ENCODE measurements around the gene PRPH. TPM values are rescaled to one million over a fixed set of nuclear protein-coding genes. Genes with fewer than 3 reads are reported as not detected.

Gene PRPH
- 0.82 to 1.7 TPM (median 0.91 TPM) in 5 replicates for total RNA-seq (2022; extraction: Qiagen RNA extraction; ENCODE audit: low read depth)

DNA sequence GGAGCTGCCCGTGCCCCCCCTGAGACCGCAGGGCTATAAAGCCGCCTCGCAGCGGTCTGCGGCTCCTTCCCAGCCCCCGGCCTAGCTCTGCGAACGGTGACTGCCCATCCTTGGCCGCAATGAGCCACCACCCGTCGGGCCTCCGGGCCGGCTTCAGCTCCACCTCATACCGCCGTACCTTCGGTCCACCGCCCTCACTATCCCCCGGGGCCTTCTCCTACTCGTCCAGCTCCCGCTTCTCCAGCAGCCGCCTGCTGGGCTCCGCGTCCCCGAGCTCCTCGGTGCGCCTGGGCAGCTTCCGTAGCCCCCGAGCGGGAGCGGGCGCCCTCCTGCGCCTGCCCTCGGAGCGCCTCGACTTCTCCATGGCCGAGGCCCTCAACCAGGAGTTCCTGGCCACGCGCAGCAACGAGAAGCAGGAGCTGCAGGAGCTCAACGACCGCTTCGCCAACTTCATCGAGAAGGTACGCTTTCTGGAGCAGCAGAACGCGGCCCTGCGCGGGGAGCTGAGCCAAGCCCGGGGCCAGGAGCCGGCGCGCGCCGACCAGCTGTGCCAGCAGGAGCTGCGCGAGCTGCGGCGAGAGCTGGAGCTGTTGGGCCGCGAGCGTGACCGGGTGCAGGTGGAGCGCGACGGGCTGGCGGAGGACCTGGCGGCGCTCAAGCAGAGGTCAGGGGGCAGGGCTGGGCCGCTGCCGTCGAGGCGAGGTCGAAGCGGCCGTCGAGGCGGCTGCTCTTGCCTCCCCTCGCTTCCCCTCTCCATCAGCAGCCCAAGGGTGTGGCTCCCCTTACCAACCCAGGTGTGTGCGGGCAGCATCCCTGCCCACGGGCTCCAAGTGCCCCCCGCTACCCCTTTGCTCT is at the start of gene PRPH:
Gene PRPH (plus strand): TSS at position 66 of the 855 bp plus-strand sequence. CDS start 54 bp downstream, at position 120.

DNA sequence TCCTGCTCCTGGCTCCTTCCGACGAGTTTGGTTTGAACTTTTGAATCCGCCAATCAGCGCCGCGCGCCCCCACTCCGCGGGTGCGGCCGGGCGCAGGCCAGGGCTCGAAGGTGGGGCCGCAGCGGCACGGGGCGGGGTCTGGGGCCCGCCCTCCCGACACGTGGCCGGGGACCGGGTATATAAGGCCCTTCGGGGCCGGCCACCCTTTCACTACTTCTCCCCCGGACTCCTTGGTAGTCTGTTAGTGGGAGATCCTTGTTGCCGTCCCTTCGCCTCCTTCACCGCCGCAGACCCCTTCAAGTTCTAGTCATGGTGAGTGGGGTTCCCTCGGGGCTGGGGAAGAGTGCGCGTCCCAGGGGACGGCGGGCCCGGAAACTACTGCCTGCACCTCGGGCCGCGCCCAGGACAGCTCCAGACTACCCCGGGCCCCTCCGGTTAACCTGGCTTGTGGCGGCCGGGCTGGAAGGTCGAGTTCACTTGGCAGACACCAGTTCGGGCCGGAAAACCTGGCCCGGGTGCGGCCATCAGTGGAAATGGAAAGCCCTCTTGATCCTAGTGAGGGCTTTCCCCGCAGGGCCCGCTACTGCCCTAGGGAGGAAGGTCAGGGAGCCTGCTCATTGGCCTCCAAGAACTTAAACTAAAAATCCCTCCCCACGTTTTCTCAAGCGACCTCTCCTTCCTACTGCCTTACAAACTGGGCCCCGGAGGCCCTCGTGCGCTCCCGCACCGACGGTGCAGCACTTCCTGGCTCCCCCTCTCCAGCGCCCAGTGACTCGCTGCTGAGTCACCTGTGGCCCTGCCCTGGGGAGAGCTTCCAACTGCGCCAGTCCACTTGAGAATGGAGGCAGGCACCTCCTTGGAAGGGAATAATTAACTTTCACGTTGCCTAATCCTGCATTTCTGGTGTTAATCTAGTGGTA is 29.8 kb upstream of the PRPH start, which contains the start of gene TUBA1C:
Gene TUBA1C (plus strand): TSS at position 210 of the 920 bp plus-strand sequence. CDS start 100 bp downstream, at position 310.

DNA sequence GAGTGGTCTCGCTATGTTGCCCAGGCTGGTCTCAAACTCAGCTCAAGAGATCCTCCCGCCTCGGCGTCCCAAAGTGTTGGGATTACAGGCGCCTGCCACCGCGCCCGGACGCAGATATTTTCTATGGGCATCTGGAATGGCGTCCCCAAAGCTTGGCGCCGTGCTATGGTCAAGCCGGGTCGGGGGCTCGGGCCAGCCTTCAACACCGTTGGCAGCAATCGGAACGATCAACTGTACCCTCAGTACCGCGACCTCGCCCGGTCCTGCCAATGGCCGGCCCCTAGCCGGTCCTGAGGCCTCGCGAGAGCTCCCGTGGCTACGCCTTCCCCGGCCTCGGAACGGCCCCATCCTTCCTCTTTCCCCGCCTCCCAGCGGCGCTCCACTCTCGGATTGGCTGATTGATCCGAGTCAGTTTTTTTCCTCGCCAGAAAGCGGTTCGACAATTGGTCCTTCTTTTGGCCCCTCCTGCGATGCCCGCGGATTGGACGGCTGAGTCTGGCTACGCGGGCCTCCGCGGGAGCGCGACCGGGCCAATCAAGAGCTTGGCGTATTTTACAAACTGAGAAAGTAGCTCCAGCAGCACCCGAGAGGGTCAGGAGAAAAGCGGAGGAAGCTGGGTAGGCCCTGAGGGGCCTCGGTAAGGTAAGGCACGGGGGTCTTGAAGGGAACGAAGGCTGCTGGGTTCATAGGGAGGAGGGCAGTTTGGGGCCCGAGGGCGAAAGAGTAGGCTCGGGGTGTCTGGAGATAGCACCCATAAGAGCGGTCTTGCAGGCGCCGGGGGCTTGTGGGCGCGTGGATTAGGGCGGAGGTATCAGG is 28.0 kb downstream of the PRPH start, which contains the start of gene TROAP:
Gene TROAP (plus strand): TSS at position 548 of the 816 bp plus-strand sequence. CDS start 354 bp downstream, outside the sequence.

DNA sequence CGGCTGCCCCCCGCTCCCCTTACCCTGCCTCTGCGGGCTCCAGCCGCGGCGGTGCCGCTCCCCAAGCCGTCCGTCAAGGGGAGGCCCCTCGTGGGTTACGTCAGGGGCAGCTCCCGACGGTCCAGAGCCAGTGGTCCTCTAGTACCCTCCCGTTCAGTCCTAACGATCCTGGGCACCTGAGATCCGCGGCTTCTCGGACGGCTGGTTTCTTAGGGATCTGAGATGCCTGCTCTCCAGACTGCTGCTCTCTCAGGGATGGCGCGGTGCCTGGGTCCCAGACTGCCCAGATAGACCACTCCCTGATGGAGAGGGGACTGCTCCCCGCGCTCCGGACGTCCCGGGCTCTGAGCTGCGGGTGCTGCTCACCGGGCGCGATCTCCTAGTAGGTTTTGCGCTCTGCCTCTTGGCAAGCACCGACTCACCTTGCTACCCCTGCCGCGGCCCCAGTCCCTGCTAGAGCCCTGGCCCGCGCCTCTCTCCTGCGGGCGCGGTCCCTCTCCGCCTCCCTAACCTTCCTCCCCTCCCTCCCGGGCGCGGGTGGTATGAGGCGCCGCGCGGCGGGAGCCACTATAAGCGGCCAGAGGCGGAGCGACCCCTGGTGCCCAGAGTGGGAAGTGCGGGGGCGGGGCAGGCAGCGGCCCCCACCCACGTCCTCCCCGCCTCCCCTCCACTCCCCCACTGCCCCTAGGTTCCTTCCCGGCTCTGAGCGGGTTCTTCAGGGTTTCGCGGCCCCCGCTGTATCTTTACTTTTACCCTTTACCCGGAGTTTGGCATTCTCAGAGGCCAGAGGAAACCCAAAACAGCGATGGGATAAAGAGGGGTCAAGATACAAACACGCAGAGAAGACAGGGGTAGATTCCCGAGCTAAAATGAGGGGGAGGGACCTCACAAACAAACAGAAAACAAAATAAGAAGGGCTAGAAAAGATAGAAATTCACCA is 42.0 kb downstream of the PRPH start, which contains the start of gene C1QL4:
Gene C1QL4 (minus strand): TSS at position 544 of the 940 bp plus-strand sequence. CDS start 711 bp downstream, outside the sequence.

DNA sequence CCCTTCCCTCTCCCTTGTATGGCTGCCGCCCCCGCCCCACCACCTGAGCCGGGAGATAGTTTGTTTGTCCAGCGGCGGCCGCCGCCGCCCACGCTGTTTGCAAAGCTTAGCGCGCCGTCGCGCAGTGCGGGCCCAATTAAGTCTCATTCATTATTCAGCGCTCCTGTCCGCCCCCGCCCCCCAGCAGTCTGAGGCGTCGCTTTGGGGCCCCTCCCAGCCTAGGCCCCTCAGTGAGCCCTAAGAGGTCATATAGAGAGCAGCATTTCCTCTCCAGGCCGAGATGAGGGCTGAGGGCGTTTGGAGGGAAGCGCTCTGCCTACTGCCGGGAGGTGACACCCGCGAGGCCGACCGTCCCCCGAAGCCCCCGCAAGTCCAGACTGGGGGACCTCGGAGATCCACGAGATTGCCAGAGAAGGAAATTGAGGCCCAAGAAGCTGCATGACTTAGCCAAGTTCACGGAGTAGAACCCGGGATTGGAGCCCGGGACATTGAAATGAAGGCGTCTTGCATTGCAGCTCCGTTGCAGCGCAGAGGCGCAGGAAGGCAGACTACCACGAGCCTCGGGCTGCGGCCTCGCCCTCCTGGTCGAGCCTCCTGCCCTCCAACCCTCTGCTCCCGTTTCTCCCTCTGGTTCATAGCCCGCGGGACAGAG is 51.8 kb downstream of the PRPH start, which contains the start of gene DNAJC22:
Gene DNAJC22 (plus strand): TSS at position 230 of the 652 bp plus-strand sequence. CDS start 1,985 bp downstream, outside the sequence.

Other genes starting within 250 kb of the PRPH start
- 32.5 to 45.5 TPM (median 37.9 TPM) in 5 replicates for gene KMT2D, start 234.4 kb upstream of the PRPH start, total RNA-seq (2022; extraction: Qiagen RNA extraction; ENCODE audit: low read depth)
- 4.9 to 6.1 TPM (median 5.7 TPM) in 5 replicates for gene RHEBL1, start 225.2 kb upstream of the PRPH start, total RNA-seq (2022; extraction: Qiagen RNA extraction; ENCODE audit: low read depth)
- not detected in 5 replicates for gene DHH, start 200.3 kb upstream of the PRPH start, total RNA-seq (2022; extraction: Qiagen RNA extraction; ENCODE audit: low read depth)
- 11.4 to 17.1 TPM (median 12.8 TPM) in 5 replicates for gene LMBR1L, start 184.3 kb upstream of the PRPH start, total RNA-seq (2022; extraction: Qiagen RNA extraction; ENCODE audit: low read depth)
- gene TUBA1B, start 163.8 kb upstream of the PRPH start, total RNA-seq (2022; extraction: Qiagen RNA extraction; ENCODE audit: low read depth) = 2,173 to 2,599 TPM (median 2,319 TPM) in 5 replicates
- 152 to 191 TPM (median 180 TPM) in 5 replicates for gene TUBA1A, start 106.1 kb upstream of the PRPH start, total RNA-seq (2022; extraction: Qiagen RNA extraction; ENCODE audit: low read depth)
- gene TUBA1C, start 30.1 kb upstream of the PRPH start, total RNA-seq (2022; extraction: Qiagen RNA extraction; ENCODE audit: low read depth) = 1,723 to 2,076 TPM (median 1,814 TPM) in 5 replicates
- gene TROAP, start 28.1 kb downstream of the PRPH start, total RNA-seq (2022; extraction: Qiagen RNA extraction; ENCODE audit: low read depth) = 83.7 to 108 TPM (median 90.5 TPM) in 5 replicates
- 3.4 to 6.1 TPM (median 5.5 TPM) in 5 replicates for gene C1QL4, start 42.0 kb downstream of the PRPH start, total RNA-seq (2022; extraction: Qiagen RNA extraction; ENCODE audit: low read depth)
- 17.9 to 22.7 TPM (median 21.7 TPM) in 5 replicates for gene DNAJC22, start 51.7 kb downstream of the PRPH start, total RNA-seq (2022; extraction: Qiagen RNA extraction; ENCODE audit: low read depth)
- gene SPATS2, start 72.3 kb downstream of the PRPH start, total RNA-seq (2022; extraction: Qiagen RNA extraction; ENCODE audit: low read depth) = 25.3 to 36.4 TPM (median 33.1 TPM) in 5 replicates
- gene KCNH3, start 243.9 kb downstream of the PRPH start, total RNA-seq (2022; extraction: Qiagen RNA extraction; ENCODE audit: low read depth) = 2.1 to 3.3 TPM (median 2.8 TPM) in 5 replicates